Measurements from ENCODE around the gene ABCG8. TPM values are rescaled to one million over a fixed set of nuclear protein-coding genes. Genes with fewer than 3 reads are reported as not detected.

ABCG8 gene
- total RNA-seq, 1 donor, result not detected

DNA sequence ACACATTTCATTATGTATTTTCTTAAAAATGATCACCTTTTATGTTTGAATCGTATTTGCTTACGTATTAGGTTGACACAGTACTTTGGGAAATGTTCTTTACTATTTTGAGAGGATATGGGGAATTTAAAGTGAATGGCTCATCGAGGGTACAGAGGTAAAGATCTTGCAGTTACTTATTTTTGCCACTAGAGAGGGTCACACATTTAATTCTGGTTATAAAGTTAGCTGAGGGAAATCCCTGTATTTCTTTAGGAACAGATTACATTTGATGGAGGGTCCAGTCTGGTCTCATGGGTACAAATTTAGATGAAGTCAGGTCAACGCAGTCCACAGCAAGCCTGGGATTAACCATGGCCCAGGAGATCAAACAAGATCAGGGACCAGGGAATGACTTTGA is 40.5 kb upstream of the ABCG8 start:
- DNase-seq (ENCODE audit: low read depth), result no peak
- no peak overlapping the region for H3K4me3 ChIP-seq (ENCODE audit: low read depth, low read length)
- TF ChIP-seq, protein P1, sequence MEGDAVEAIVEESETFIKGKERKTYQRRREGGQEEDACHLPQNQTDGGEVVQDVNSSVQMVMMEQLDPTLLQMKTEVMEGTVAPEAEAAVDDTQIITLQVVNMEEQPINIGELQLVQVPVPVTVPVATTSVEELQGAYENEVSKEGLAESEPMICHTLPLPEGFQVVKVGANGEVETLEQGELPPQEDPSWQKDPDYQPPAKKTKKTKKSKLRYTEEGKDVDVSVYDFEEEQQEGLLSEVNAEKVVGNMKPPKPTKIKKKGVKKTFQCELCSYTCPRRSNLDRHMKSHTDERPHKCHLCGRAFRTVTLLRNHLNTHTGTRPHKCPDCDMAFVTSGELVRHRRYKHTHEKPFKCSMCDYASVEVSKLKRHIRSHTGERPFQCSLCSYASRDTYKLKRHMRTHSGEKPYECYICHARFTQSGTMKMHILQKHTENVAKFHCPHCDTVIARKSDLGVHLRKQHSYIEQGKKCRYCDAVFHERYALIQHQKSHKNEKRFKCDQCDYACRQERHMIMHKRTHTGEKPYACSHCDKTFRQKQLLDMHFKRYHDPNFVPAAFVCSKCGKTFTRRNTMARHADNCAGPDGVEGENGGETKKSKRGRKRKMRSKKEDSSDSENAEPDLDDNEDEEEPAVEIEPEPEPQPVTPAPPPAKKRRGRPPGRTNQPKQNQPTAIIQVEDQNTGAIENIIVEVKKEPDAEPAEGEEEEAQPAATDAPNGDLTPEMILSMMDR (IDR thresholded peaks at IDR 0.05; ENCODE audit: insufficient read depth, low read depth, low read length), result peak; percentile 29

DNA sequence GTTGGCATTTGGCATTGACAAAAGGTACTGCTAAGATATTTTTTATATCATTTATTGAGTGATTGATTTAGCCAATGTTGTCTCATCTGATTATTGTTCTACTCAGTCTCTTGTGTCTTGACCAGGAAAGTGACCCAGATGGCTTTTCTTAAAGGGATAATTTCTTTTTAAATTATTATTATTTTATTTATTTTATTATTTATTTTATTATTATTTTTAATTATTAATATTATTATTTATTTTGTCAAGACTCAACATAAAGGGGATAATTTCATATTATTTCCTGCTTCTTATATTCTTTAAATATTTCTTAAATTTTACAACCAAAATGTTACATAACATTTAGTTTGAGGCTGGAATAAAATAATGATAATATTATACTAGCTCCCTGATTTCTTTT is 37.9 kb upstream of the ABCG8 start:
- TF ChIP-seq, protein P1 (IDR thresholded peaks at IDR 0.05; ENCODE audit: insufficient read depth, low read depth, low read length), result no peak
- H3K4me3 ChIP-seq (ENCODE audit: low read depth, low read length), result no peak overlapping the region
- no peak for DNase-seq (ENCODE audit: low read depth)

DNA sequence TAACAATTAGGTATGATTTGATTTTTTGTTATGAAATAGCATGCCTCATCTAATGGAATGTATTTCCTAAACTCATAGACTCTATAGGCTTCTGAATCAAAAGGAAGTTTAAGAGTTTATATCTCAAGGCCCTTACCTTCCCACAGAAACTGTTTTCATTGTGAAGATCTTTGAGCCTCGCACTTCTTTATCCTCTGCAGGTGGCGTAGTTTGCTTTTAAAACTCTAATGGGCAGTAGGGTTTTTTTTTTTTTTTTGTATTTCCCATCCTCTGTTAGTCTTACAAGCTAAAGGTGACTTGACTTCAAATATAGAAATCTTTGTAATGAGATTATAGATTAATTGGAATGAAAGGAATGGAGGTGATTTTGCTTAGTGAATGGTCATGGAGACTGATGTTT is 36.6 kb upstream of the ABCG8 start:
- no peak overlapping the region for H3K4me3 ChIP-seq (ENCODE audit: low read depth, low read length)
- TF ChIP-seq, protein P1 (IDR thresholded peaks at IDR 0.05; ENCODE audit: insufficient read depth, low read depth, low read length), result no peak
- no peak for DNase-seq (ENCODE audit: low read depth)

DNA sequence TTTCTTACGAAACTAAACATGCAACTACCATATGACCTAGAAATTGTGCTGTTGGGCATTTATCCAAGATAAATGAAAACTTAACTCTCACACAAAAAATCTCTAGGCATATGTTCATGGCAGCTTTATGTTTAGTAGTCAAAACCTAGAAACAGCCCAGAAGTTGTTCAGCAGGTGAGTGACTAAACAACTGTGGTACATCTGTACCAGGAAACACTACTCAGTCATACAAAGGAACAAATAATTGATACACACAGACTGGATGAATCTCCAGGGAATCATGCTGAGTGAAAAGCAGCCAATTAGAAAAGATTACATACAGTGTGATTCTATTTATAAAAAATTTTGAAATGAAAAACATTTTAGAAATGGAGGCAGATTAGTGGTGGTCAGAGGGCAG is 35.7 kb upstream of the ABCG8 start:
- peak; percentile 27 for DNase-seq (ENCODE audit: low read depth)
- no peak overlapping the region for H3K4me3 ChIP-seq (ENCODE audit: low read depth, low read length)
- TF ChIP-seq, protein P1 (IDR thresholded peaks at IDR 0.05; ENCODE audit: insufficient read depth, low read depth, low read length), result no peak

DNA sequence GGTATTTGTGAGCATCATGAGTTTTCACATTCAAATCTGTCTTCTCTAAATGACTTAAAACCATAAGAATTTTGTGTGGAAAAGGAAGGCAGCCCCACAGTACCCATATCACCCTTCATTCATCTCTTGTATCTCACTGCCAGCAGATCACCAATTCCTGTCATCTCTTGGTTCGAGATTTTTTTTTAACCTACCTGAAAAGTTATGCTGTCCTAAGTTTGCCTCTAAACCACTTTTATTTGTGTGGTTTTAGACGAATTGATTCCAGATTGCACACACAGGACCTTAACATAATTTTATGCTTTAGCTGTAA is 32.1 kb upstream of the ABCG8 start:
- TF ChIP-seq, protein P1 (IDR thresholded peaks at IDR 0.05; ENCODE audit: insufficient read depth, low read depth, low read length), result no peak
- H3K4me3 ChIP-seq (ENCODE audit: low read depth, low read length), result no peak overlapping the region
- DNase-seq (ENCODE audit: low read depth), result no peak

DNA sequence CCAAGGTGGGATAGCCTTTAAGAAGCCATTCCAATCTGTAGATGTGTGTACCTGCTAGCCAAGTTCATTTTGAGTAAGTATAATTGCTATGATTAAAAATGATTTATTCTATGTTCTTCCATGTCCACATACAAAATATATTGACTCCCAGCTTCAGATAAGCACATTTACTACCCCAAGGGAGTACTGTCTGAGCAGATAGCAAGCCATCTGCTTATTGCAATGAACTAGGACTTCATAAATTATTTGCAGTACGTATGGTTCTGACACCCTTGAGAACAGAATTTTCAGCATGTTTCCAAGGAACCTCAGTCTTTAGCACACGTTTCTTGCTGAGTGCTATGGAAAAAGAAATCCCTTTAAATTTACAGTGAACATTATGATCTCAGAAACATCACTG is 28.3 kb upstream of the ABCG8 start:
- no peak for DNase-seq (ENCODE audit: low read depth)
- H3K4me3 ChIP-seq (ENCODE audit: low read depth, low read length), result no peak overlapping the region
- TF ChIP-seq, protein P1 (IDR thresholded peaks at IDR 0.05; ENCODE audit: insufficient read depth, low read depth, low read length), result no peak

DNA sequence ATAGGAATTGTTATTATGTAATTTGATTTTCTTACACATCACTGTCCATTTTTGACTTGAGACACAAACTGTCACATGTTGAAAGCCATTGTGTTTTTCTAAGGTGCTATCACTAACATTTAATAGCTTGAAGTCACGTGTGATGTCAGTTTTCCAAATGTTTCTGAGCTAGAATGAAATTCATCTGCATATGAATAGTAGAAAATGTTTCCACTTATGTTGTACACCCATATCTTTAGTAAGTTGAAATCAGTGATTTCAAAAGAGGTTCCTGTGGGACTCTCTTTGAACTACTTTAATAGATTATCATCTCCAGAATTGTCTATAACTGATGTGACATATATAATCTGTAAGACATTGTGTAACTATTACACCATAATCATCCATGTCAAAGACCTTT is 27.9 kb upstream of the ABCG8 start:
- no peak overlapping the region for H3K4me3 ChIP-seq (ENCODE audit: low read depth, low read length)
- TF ChIP-seq, protein P1 (IDR thresholded peaks at IDR 0.05; ENCODE audit: insufficient read depth, low read depth, low read length), result no peak
- DNase-seq (ENCODE audit: low read depth), result no peak
